Mesenchymal stem cell (in vitro differentiated cells and primary cell): ENCODE data around the gene CYP2A7.
"Not testable (repeated sequence)": the region's sequence is repeated elsewhere in the genome, so short reads cannot be mapped to it uniquely, and the experiment has no call there.

Experiments
- DNase-seq: peaks from one replicate; pipeline ENCODE4 v3.0.0-alpha.2; 2013
- H2AFZ ChIP-seq: one replicate; pipeline ENCODE4 v1.6.1; 2013; ENCODE audit warnings: low read depth, mild to moderate bottlenecking, control low read depth, inconsistent platforms, low read length, moderate library complexity
- H2AK5ac ChIP-seq: 2 replicates; pipeline ENCODE4 v1.6.1; 2013; ENCODE audit warnings: low read length, moderate library complexity, mild to moderate bottlenecking, inconsistent platforms; ENCODE audit not compliant: severe bottlenecking
- H2BK120ac ChIP-seq: one replicate; pipeline ENCODE4 v1.6.1; 2013; ENCODE audit warnings: low read depth, mild to moderate bottlenecking, inconsistent platforms, low read length, moderate library complexity
- H2BK12ac ChIP-seq, 2 experiments: one replicate each; pipeline ENCODE4 v1.6.1; 2013; ENCODE audit warnings: inconsistent platforms in 2 of 2, low read length in 2 of 2, mild to moderate bottlenecking in 2 of 2, moderate library complexity in 2 of 2, control low read depth in 1 of 2
- H2BK15ac ChIP-seq: one replicate; pipeline ENCODE4 v1.6.1; 2013; ENCODE audit warnings: mild to moderate bottlenecking, low read depth, inconsistent platforms; ENCODE audit not compliant: poor library complexity, severe bottlenecking
- H2BK5ac ChIP-seq: 2 replicates; pipeline ENCODE4 v1.6.1; 2013; ENCODE audit warnings: low read depth, mild to moderate bottlenecking, low read length, control low read depth, inconsistent platforms; ENCODE audit not compliant: poor library complexity, severe bottlenecking
- H3K14ac ChIP-seq, 2 experiments: one replicate each; pipeline ENCODE4 v1.6.1; 2013; ENCODE audit warnings: inconsistent platforms in 2 of 2, low read length in 2 of 2, control low read depth in 1 of 2, mild to moderate bottlenecking in 1 of 2, moderate library complexity in 1 of 2
- H3K18ac ChIP-seq, 2 experiments: one replicate each; pipeline ENCODE4 v1.6.1; 2013; ENCODE audit warnings: inconsistent platforms in 2 of 2, low read length in 2 of 2, control low read depth in 1 of 2, low read depth in 1 of 2, mild to moderate bottlenecking in 1 of 2
- H3K23ac ChIP-seq, 2 experiments: one replicate each; pipeline ENCODE4 v1.6.1; 2013; ENCODE audit warnings: inconsistent platforms in 2 of 2, low read length in 2 of 2, mild to moderate bottlenecking in 2 of 2, moderate library complexity in 2 of 2, control low read depth in 1 of 2
- H3K27ac ChIP-seq: 2 replicates; pipeline ENCODE4 v1.5.1; 2013; ENCODE audit warnings: mild to moderate bottlenecking, moderate library complexity, low read length, control low read depth, inconsistent platforms; ENCODE audit not compliant: poor library complexity, severe bottlenecking
- H3K27me3 ChIP-seq, 2 experiments: 2 replicates each; pipeline versions ENCODE4 v1.6.1 to v1.7.0; 2013; ENCODE audit warnings: low read length in 2 of 2, mild to moderate bottlenecking in 2 of 2, moderate library complexity in 2 of 2, control low read depth in 1 of 2, inconsistent platforms in 1 of 2; ENCODE audit not compliant: control insufficient read depth in 1 of 2, insufficient read depth in 1 of 2
- H3K36me3 ChIP-seq, 2 experiments: 2 replicates each; pipeline versions ENCODE4 v1.6.1 to v1.7.0; 2013; ENCODE audit warnings: low read length in 2 of 2, control low read depth in 1 of 2, inconsistent platforms in 1 of 2, low read depth in 1 of 2, mild to moderate bottlenecking in 1 of 2; ENCODE audit not compliant: insufficient read depth in 2 of 2, control insufficient read depth in 1 of 2
- H3K4ac ChIP-seq, 2 experiments: one replicate each; pipeline ENCODE4 v1.6.1; 2013; ENCODE audit warnings: inconsistent platforms in 2 of 2, low read length in 2 of 2, mild to moderate bottlenecking in 2 of 2, moderate library complexity in 2 of 2, control low read depth in 1 of 2, low read depth in 1 of 2
- H3K4me1 ChIP-seq: 2 replicates; pipeline ENCODE4 v1.6.1; 2013; ENCODE audit warnings: low read depth, low read length, control low read depth; ENCODE audit not compliant: control insufficient read depth, insufficient read depth
- H3K4me2 ChIP-seq: 2 replicates; pipeline ENCODE4 v1.6.1; 2013; ENCODE audit warnings: low read length, mild to moderate bottlenecking, inconsistent platforms; ENCODE audit not compliant: poor library complexity, severe bottlenecking
- H3K4me3 ChIP-seq, 2 experiments: 2 replicates each; pipeline versions ENCODE4 v1.5.1 to v1.7.0; 2013; ENCODE audit warnings: low read length in 2 of 2, mild to moderate bottlenecking in 2 of 2, control low read depth in 1 of 2, low read depth in 1 of 2; ENCODE audit not compliant: insufficient read depth in 1 of 2
- H3K79me1 ChIP-seq: replicated peaks from 2 replicates; pipeline ENCODE4 v1.6.1; 2013; ENCODE audit warnings: mild to moderate bottlenecking, control low read depth, low read length, inconsistent platforms; ENCODE audit not compliant: poor library complexity, severe bottlenecking
- H3K9ac ChIP-seq: 2 replicates; pipeline ENCODE4 v1.7.0; 2013; ENCODE audit warnings: mild to moderate bottlenecking, low read length, moderate library complexity
- H3K9me3 ChIP-seq: 2 replicates; pipeline ENCODE4 v1.7.0; 2013; ENCODE audit warnings: mild to moderate bottlenecking, low read length; ENCODE audit not compliant: control insufficient read depth
- H4K8ac ChIP-seq: one replicate; pipeline ENCODE4 v1.6.1; 2013; ENCODE audit warnings: inconsistent platforms, mild to moderate bottlenecking, low read length, moderate library complexity
- H4K91ac ChIP-seq: one replicate; pipeline ENCODE4 v1.6.1; 2013; ENCODE audit warnings: mild to moderate bottlenecking, low read length, inconsistent platforms
- WGBS: methylation state at CpG from one replicate; pipeline ENCODE4 v1.1.7; 2013; ENCODE audit warnings: mixed read lengths; 5-methylcytosine and 5-hydroxymethylcytosine counted together

Gene CYP2A7

GRCh38 chr19:40873873-40874272 is 8.2 kb downstream of the CYP2A7 start:
- not testable (repeated sequence) for H3K36me3 ChIP-seq, H3K4me3 ChIP-seq, DNase-seq, H2BK5ac ChIP-seq, H3K4me1 ChIP-seq, H4K91ac ChIP-seq, H3K79me1 ChIP-seq, H3K27ac ChIP-seq, H2AK5ac ChIP-seq, H3K9me3 ChIP-seq, H4K8ac ChIP-seq, H3K27me3 ChIP-seq, H3K4me2 ChIP-seq, H3K4ac ChIP-seq, H3K14ac ChIP-seq, H3K23ac ChIP-seq, H2BK120ac ChIP-seq, H2BK15ac ChIP-seq, H3K18ac ChIP-seq, H2AFZ ChIP-seq, H2BK12ac ChIP-seq, H3K9ac ChIP-seq
- WGBS: 100% methylated on average over 2 of the region's 2 CpGs

GRCh38 chr19:40872209-40872608 is 9.8 kb downstream of the CYP2A7 start:
- H2BK15ac ChIP-seq: no peak overlapping the region
- H3K79me1 ChIP-seq: no peaks in the 10 kb centered on the region
- H3K4me3 ChIP-seq: no peak overlapping the region
- no peaks in the 10 kb centered on the region for H3K36me3 ChIP-seq
- H3K27ac ChIP-seq: no peak overlapping the region
- no peak overlapping the region for H3K23ac ChIP-seq
- no peak for DNase-seq
- no peak overlapping the region for H3K14ac ChIP-seq
- H2BK120ac ChIP-seq: no peak overlapping the region
- no peak overlapping the region for H2BK12ac ChIP-seq
- H4K91ac ChIP-seq: no peak overlapping the region
- H3K4me2 ChIP-seq: no peak overlapping the region
- H3K4ac ChIP-seq: no peak overlapping the region
- peaks cover 4 to 10% of the 10 kb centered on the region in 2 experiments for H3K27me3 ChIP-seq
- H4K8ac ChIP-seq: no peak overlapping the region
- H3K9ac ChIP-seq: no peak overlapping the region
- H3K4me1 ChIP-seq: no peaks in the 10 kb centered on the region
- no peak overlapping the region for H2BK5ac ChIP-seq
- H3K18ac ChIP-seq: no peak overlapping the region
- H2AK5ac ChIP-seq: no peak overlapping the region
- no peaks in the 10 kb centered on the region for H3K9me3 ChIP-seq
- WGBS: 80% methylated on average over 2 of the region's 2 CpGs
- H2AFZ ChIP-seq: no peak overlapping the region

GRCh38 chr19:40867701-40868100 is 14.3 kb downstream of the CYP2A7 start:
- no peak overlapping the region for H3K9ac ChIP-seq
- WGBS: 93% methylated on average over 6 of the region's 7 CpGs
- DNase-seq: no peak
- no peak overlapping the region for H3K4ac ChIP-seq
- no peak overlapping the region for H2AK5ac ChIP-seq
- H3K79me1 ChIP-seq: no peaks in the 10 kb centered on the region
- no peak overlapping the region for H3K4me3 ChIP-seq
- H4K8ac ChIP-seq: no peak overlapping the region
- H3K4me1 ChIP-seq: no peaks in the 10 kb centered on the region
- H2BK15ac ChIP-seq: no peak overlapping the region
- H3K27me3 ChIP-seq: no peaks in the 10 kb centered on the region
- H3K14ac ChIP-seq: no peak overlapping the region
- H3K18ac ChIP-seq: no peak overlapping the region
- no peak overlapping the region for H3K27ac ChIP-seq
- no peaks in the 10 kb centered on the region for H3K36me3 ChIP-seq
- H3K4me2 ChIP-seq: no peak overlapping the region
- no peak overlapping the region for H2BK120ac ChIP-seq
- H2AFZ ChIP-seq: no peak overlapping the region
- no peak overlapping the region for H3K23ac ChIP-seq
- no peak overlapping the region for H2BK12ac ChIP-seq
- H3K9me3 ChIP-seq: no peaks in the 10 kb centered on the region
- H4K91ac ChIP-seq: no peak overlapping the region
- H2BK5ac ChIP-seq: no peak overlapping the region

- H2BK12ac ChIP-seq, H2AK5ac ChIP-seq: not testable (repeated sequence)
These were observed 17.1 kb downstream of the CYP2A7 start for GRCh38 chr19:40864739-40865496.

More at GRCh38 chr19:40864739-40865496, 17.1 kb downstream of the CYP2A7 start:
- not testable (repeated sequence) for H2BK120ac ChIP-seq, H4K8ac ChIP-seq, H3K4me3 ChIP-seq, H4K91ac ChIP-seq, H3K4me1 ChIP-seq, H3K18ac ChIP-seq, H3K27me3 ChIP-seq, H3K9me3 ChIP-seq, H3K27ac ChIP-seq, H2BK5ac ChIP-seq, H3K4me2 ChIP-seq, H2AFZ ChIP-seq, H3K79me1 ChIP-seq, H3K9ac ChIP-seq, DNase-seq, H3K36me3 ChIP-seq, H3K14ac ChIP-seq, H3K4ac ChIP-seq, H2BK15ac ChIP-seq, H3K23ac ChIP-seq
- WGBS: 73% methylated on average over 8 of the region's 9 CpGs
